Measurements from ENCODE around the gene TMEM108.

TMEM108 gene

GRCh38 chr3:133277813-133278212 lies 239.6 kb downstream of the TMEM108 start:
- DNase-seq (ENCODE audit: low spot score), result no peak

- no peak for DNase-seq (ENCODE audit: low spot score)
Measured at GRCh38 chr3:133278260-133279043, 240.3 kb downstream of the TMEM108 start.

- DNase-seq (ENCODE audit: low spot score), result no peak
Measured at GRCh38 chr3:133280586-133280985, 242.4 kb downstream of the TMEM108 start.

DNA sequence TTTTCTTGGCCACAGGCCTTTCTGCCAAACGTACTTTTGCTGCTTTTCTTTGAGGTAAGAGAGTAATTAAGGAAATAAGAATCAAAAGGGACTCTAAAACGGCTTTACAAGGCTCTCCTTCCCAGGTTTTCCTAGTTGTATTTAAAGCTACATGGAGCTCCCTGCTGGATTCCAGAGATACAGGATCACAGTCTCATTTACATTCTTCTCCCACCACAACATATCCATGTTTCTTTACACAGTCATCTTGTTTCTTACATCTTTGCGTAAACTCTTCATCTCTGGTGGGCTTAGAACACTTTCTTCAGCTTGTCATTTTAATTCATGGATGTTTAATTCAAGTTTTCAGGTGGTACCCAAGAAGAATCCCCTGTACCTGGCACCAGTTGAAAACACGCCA lies 244.0 kb downstream of the TMEM108 start:
- no peak for DNase-seq (ENCODE audit: low spot score)

DNA sequence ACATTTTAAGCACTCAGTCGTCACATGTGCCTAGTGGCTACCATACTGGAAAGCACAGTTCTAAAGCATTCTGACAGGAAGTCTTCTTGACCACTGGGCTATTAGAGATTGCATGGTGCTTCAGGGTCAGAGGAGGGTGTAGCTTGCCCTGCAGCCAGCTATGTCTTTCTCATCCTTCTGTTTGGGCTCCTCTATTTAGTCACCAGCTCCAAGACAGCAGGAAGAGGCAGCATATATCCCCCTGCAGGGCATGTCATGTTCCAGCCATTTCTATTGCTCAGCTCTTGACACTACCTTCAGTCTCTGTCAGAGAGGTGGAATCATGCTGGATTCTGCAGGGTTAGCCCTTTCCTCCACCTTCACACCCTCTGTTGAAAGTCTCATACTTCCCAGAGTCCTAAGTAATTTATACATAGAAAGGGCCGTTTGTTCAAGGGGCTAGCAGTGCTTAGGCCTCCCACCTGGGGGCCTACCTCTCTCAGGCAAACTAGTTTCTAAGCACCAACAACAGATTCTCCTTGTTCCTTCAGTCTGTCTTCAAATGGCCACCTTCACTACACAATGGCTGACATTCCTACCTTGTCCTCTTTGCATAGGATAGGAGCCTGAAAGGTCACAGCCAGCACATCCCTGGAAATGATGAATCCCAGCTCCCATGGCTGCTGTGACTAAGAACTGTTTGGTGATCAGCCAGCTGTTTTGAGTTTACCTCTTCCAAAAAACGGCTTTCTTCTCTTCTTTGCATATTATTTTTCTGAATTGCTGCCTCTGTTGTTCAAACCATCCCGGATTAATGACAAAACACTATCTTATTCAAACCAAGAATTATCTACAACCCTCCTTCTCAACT lies 246.0 kb downstream of the TMEM108 start:
- DNase-seq (ENCODE audit: low spot score), result no peak

- no peak for DNase-seq (ENCODE audit: low spot score)
Measured at GRCh38 chr3:133289322-133289721, 251.1 kb downstream of the TMEM108 start.

GRCh38 chr3:133292296-133292695 lies 254.1 kb downstream of the TMEM108 start:
- DNase-seq (ENCODE audit: low spot score), result no peak

DNA sequence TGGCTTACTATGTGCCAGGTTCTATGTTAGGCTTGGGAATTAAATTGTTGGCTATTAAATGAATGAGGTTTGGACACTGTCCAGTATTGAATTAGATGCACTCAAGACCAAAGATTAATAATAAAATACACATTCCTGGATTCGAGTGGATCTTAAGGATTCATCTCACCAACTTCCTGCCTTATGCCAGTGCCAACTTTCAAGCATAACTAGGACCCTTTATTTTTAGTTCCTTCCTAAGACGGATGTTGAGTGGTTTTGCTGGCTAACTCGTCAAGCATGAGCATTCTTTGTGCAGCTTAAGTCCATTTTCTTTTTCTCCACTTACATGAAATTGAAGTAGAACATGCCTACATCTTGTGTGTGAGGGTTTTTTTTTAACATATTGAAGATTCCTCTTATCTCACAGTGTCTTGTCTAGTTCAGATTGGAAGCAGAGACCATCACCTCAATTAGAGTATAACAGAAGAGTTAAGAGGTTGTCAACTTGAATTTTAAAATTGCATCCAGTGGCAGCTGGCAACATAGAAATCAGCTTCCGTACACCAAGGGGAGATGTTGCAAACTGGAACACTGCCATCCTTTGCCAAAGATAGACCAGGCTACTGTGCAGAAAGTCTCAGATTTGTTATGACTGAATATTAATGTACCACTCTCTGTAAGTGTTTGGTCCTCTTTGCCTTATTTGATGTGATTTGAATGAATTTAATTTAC lies 255.4 kb downstream of the TMEM108 start:
- no peak for DNase-seq (ENCODE audit: low spot score)

- DNase-seq (ENCODE audit: low spot score), result no peak
Measured at GRCh38 chr3:133294253-133294652, 256.1 kb downstream of the TMEM108 start.

GRCh38 chr3:133295199-133295901 lies 257.2 kb downstream of the TMEM108 start:
- DNase-seq (ENCODE audit: low spot score), result no peak

- DNase-seq (ENCODE audit: low spot score), result no peak
Measured at GRCh38 chr3:133295944-133296917, 258.0 kb downstream of the TMEM108 start.

GRCh38 chr3:133296981-133297380 lies 258.8 kb downstream of the TMEM108 start:
- no peak for DNase-seq (ENCODE audit: low spot score)

DNA sequence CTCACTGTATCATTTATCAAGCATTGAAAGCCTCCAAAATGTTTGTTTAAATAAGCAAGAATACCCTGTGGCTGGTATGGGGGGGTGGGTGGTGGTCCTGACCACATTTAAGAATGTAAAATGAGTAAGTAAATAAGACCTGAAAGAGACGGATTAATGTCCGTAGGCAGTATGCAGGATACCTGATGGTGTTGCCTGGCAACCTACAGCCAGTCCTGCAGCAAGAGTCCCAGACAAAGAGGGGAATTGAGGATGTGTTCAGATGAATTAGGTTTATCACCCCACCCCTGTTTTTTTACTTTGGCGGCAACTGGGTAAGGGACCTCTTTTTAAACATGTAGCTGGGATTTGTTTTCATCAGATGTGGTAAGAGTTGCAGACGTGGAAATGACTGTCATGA lies 261.9 kb downstream of the TMEM108 start:
- DNase-seq (ENCODE audit: low spot score), result no peak

- peak; percentile 5 for DNase-seq (ENCODE audit: low spot score)
Measured at GRCh38 chr3:133301194-133301593, 263.0 kb downstream of the TMEM108 start.

- DNase-seq (ENCODE audit: low spot score), result no peak
Measured at GRCh38 chr3:133301731-133302130, 263.5 kb downstream of the TMEM108 start.

DNA sequence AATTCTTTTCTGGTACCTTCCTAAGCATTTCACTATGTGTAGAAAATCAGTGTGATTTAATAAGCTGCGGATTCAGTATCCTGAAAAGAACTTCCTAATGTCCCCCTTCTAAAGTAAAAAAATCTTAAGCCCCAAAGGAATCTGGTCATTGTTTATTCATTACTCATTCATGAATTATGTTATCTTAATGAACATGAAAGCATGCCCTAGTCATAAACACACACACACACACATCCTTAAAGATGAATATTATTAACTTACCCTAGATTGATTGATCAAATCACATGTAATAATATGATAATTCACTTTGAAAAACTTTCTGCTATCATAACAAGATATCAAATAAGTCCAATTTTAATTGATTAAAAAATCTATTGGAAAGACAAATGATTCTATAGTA lies 265.2 kb downstream of the TMEM108 start:
- DNase-seq (ENCODE audit: low spot score), result no peak

DNA sequence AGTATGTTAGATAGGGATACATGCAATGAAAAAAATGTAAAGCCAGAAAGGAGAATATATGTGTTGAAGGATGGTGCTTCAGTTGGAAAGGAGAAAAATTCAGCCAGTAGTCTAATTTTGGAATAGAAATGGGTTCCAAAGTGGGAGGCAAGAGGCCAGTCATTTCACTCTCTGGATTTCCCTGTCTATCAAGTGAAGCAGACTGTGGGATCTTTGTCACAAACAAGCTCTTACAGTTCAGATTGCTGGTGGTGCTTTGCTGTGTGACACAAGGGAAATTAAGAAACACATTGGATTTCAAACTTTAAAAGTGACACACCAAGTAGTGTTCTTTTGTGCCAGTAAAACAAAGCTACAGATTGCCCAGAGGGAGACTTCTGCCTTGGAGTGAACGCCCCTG lies 279.7 kb downstream of the TMEM108 start:
- DNase-seq (ENCODE audit: low spot score), result no peak

- no peak for DNase-seq (ENCODE audit: low spot score)
Measured at GRCh38 chr3:133328373-133328772, 290.2 kb downstream of the TMEM108 start.

DNA sequence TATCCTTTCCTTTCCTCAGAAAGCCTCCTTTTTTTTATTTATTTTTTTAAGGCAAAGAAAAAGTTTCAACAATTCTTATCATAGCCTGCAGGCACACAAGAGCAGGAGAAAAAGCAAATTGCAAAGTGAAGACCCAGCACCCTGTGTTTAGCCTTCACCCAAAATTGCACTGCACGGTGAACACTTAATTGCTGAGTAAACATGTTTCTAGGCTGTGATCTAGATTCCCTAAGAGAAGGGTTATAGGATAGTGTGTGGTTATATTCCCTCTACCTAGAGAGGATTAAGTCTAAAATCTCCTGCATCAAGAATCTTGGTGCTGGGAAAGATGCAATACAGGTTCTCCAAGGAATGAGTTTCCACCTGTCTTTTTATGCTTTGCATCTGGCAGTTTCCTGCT lies 291.4 kb downstream of the TMEM108 start:
- DNase-seq (ENCODE audit: low spot score), result no peak

- DNase-seq (ENCODE audit: low spot score), result no peak
Measured at GRCh38 chr3:133330065-133330464, 291.9 kb downstream of the TMEM108 start.

- DNase-seq (ENCODE audit: low spot score), result no peak
Measured at GRCh38 chr3:133330522-133330921, 292.3 kb downstream of the TMEM108 start.

All from RKO (cell line).